ENCODE results near the gene P2RX1. TPM values are rescaled to one million over a fixed set of nuclear protein-coding genes. Genes with fewer than 3 reads are reported as not detected.
"Not testable (repeated sequence)": the region's sequence is repeated elsewhere in the genome, so short reads cannot be mapped to it uniquely, and the experiment has no call there.

P2RX1 gene
- total and polyA plus RNA-seq, 4 experiments from 2014 or later = not detected

- H3K4me1 Mint-ChIP-seq = no peaks in the 10 kb centered on the region
- H3K36me3 ChIP-seq (ENCODE audit: insufficient read depth, low read length) = peaks cover 4% of the 10 kb centered on the region
- ChIA-PET POLR2A (ENCODE audit: partially characterized antibody) (no interaction called here), CTCF (ENCODE audit: partially characterized antibody) (interaction anchor here (0.9 kb wide), 1 partner anchor 79 kb away, joined by 3 read pairs; no protein-coding TSS in a partner anchor)
- H3K27me3 Mint-ChIP-seq = no peaks in the 10 kb centered on the region
- intact Hi-C loops (cut with micrococcal nuclease) = loop anchor here (5.0 kb wide), 1 partner anchor 52 kb away; no protein-coding TSS in a partner anchor
- H3K4me1 ChIP-seq (ENCODE audit: insufficient read depth, low read length) = no peaks in the 10 kb centered on the region
- H3K9me3 Mint-ChIP-seq = no peaks in the 10 kb centered on the region
- H3K9me3 ChIP-seq (ENCODE audit: control insufficient read depth in 1 of 2, low read length in 2 of 2) = no peaks in the 10 kb centered on the region
- no peak overlapping the region for H3K4me3 ChIP-seq (ENCODE audit: low read length in 2 of 2)
- no peak overlapping the region for H3K27ac Mint-ChIP-seq
- H3K27ac ChIP-seq (ENCODE audit: low read depth, low read length) = no peak overlapping the region
- no peaks in the 10 kb centered on the region for H3K27me3 ChIP-seq (ENCODE audit: insufficient read depth, low read length)
- H3K4me3 Mint-ChIP-seq = no peak overlapping the region
- no peak for DNase-seq
- H3K36me3 Mint-ChIP-seq = peaks cover 0 to 2% of the 10 kb centered on the region in 2 donors
These were observed 56.3 kb downstream of the P2RX1 start for GRCh38 chr17:3859940-3860339.

GRCh38 chr17:3857261-3858105 lies 58.8 kb downstream of the P2RX1 start:
- H3K27ac ChIP-seq (ENCODE audit: low read depth, low read length) = no peak overlapping the region
- Mint-ChIP-seq H3K4me1 (no peaks in the 10 kb centered on the region), H3K4me3 (peak overlapping the region in 1 of 8 donors; percentile 17), H3K27ac (peak overlapping the region in 1 of 7 donors; percentile 7), H3K9me3 (no peaks in the 10 kb centered on the region), H3K27me3 (peaks cover 0 to 2% of the 10 kb centered on the region in 2 donors), H3K36me3 (peaks cover 0 to 2% of the 10 kb centered on the region in 2 donors)
- DNase-seq = no peak
- ChIA-PET CTCF (ENCODE audit: partially characterized antibody) (interaction anchor here (0.6 to 1.5 kb wide), 5 partner anchors 11 to 120 kb away, joined by 3 to 5 read pairs (median 3); partner anchors contain the start of gene NCBP3), POLR2A (ENCODE audit: partially characterized antibody) (interaction anchor here (1.4 kb wide), 1 partner anchor 12 kb away, joined by 5 read pairs; the partner anchor contains the start of gene NCBP3)
- H3K36me3 ChIP-seq (ENCODE audit: insufficient read depth, low read length) = peaks cover 4% of the 10 kb centered on the region
- no peaks in the 10 kb centered on the region for H3K4me1 ChIP-seq (ENCODE audit: insufficient read depth, low read length)
- no peaks in the 10 kb centered on the region for H3K9me3 ChIP-seq (ENCODE audit: control insufficient read depth in 1 of 2, low read length in 2 of 2)
- intact Hi-C loops (cut with micrococcal nuclease) = no loop called here
- H3K4me3 ChIP-seq (ENCODE audit: low read length in 2 of 2) = no peak overlapping the region
- H3K27me3 ChIP-seq (ENCODE audit: insufficient read depth, low read length) = no peaks in the 10 kb centered on the region

- H3K27ac ChIP-seq (ENCODE audit: low read depth, low read length); H3K9me3 Mint-ChIP-seq; H3K4me1 Mint-ChIP-seq; H3K4me1 ChIP-seq (ENCODE audit: insufficient read depth, low read length); H3K4me3 ChIP-seq (ENCODE audit: low read length in 2 of 2); H3K36me3 ChIP-seq (ENCODE audit: insufficient read depth, low read length); POLR2A ChIA-PET (ENCODE audit: partially characterized antibody); H3K36me3 Mint-ChIP-seq; CTCF ChIA-PET (ENCODE audit: partially characterized antibody); DNase-seq; H3K9me3 ChIP-seq (ENCODE audit: control insufficient read depth in 1 of 2, low read length in 2 of 2); H3K27me3 ChIP-seq (ENCODE audit: insufficient read depth, low read length); H3K4me3 Mint-ChIP-seq; intact Hi-C loops (cut with micrococcal nuclease); H3K27ac Mint-ChIP-seq; H3K27me3 Mint-ChIP-seq: not testable (repeated sequence)
These were observed 62.1 kb downstream of the P2RX1 start for GRCh38 chr17:3854204-3854603.

- Histone ChIP-seq H3K27me3 (ENCODE audit: insufficient read depth, low read length) (no peaks in the 10 kb centered on the region), H3K27ac (ENCODE audit: low read depth, low read length) (no peak overlapping the region), H3K9me3 (ENCODE audit: control insufficient read depth in 1 of 2, low read length in 2 of 2) (no peaks in the 10 kb centered on the region), H3K36me3 (ENCODE audit: insufficient read depth, low read length) (no peaks in the 10 kb centered on the region), H3K4me3 (ENCODE audit: low read length in 2 of 2) (no peak overlapping the region), H3K4me1 (ENCODE audit: insufficient read depth, low read length) (no peaks in the 10 kb centered on the region)
- CTCF ChIA-PET (ENCODE audit: partially characterized antibody) = interaction anchor here (0.7 kb wide), 1 partner anchor 10 kb away, joined by 3 read pairs; no protein-coding TSS in a partner anchor
- POLR2A ChIA-PET (ENCODE audit: partially characterized antibody) = no interaction called here
- H3K27me3 Mint-ChIP-seq = peaks cover 0 to 2% of the 10 kb centered on the region in 2 donors
- no peaks in the 10 kb centered on the region for H3K4me1 Mint-ChIP-seq
- no peaks in the 10 kb centered on the region for H3K36me3 Mint-ChIP-seq
- peaks cover 0 to 2% (median 0%) of the 10 kb centered on the region in 8 donors for H3K9me3 Mint-ChIP-seq
- H3K4me3 Mint-ChIP-seq = no peak overlapping the region
- peak overlapping the region in 1 of 7 donors; percentile 30 for H3K27ac Mint-ChIP-seq
- intact Hi-C loops (cut with micrococcal nuclease) = no loop called here
- no peak for DNase-seq
These were observed 63.7 kb downstream of the P2RX1 start for GRCh38 chr17:3852561-3852960.

- peak overlapping the region in 1 of 8 donors; percentile 51 for H3K4me3 Mint-ChIP-seq
- no peaks in the 10 kb centered on the region for H3K27me3 ChIP-seq (ENCODE audit: insufficient read depth, low read length)
- H3K27me3 Mint-ChIP-seq = peaks cover 0 to 2% of the 10 kb centered on the region in 2 donors
- H3K9me3 ChIP-seq (ENCODE audit: control insufficient read depth in 1 of 2, low read length in 2 of 2) = no peaks in the 10 kb centered on the region
- ChIA-PET CTCF (ENCODE audit: partially characterized antibody) (interaction anchor here (0.7 kb wide), 1 partner anchor 9 kb away, joined by 3 read pairs; no protein-coding TSS in a partner anchor), POLR2A (ENCODE audit: partially characterized antibody) (no interaction called here)
- no peak overlapping the region for H3K4me3 ChIP-seq (ENCODE audit: low read length in 2 of 2)
- no peak overlapping the region for H3K27ac ChIP-seq (ENCODE audit: low read depth, low read length)
- H3K4me1 ChIP-seq (ENCODE audit: insufficient read depth, low read length) = peaks cover 2% of the 10 kb centered on the region
- H3K9me3 Mint-ChIP-seq = peaks cover 0 to 2% (median 0%) of the 10 kb centered on the region in 8 donors
- peaks cover 0 to 3% (median under 1%) of the 10 kb centered on the region in 4 donors for H3K4me1 Mint-ChIP-seq
- no peaks in the 10 kb centered on the region for H3K36me3 ChIP-seq (ENCODE audit: insufficient read depth, low read length)
- intact Hi-C loops (cut with micrococcal nuclease) = no loop called here
- H3K27ac Mint-ChIP-seq = no peak overlapping the region
- no peaks in the 10 kb centered on the region for H3K36me3 Mint-ChIP-seq
- no peak for DNase-seq
These were observed 64.7 kb downstream of the P2RX1 start for GRCh38 chr17:3851461-3852100.

- H3K9me3 Mint-ChIP-seq = peaks cover 0 to 2% (median 0%) of the 10 kb centered on the region in 8 donors
- Histone ChIP-seq H3K36me3 (ENCODE audit: insufficient read depth, low read length) (no peaks in the 10 kb centered on the region), H3K4me1 (ENCODE audit: insufficient read depth, low read length) (peaks cover 27% of the 10 kb centered on the region), H3K27ac (ENCODE audit: low read depth, low read length) (no peak overlapping the region), H3K9me3 (ENCODE audit: control insufficient read depth in 1 of 2, low read length in 2 of 2) (no peaks in the 10 kb centered on the region), H3K4me3 (ENCODE audit: low read length in 2 of 2) (no peak overlapping the region), H3K27me3 (ENCODE audit: insufficient read depth, low read length) (no peaks in the 10 kb centered on the region)
- CTCF ChIA-PET (ENCODE audit: partially characterized antibody) = interaction anchor here (0.7 to 9.0 kb wide), 4 partner anchors 14 to 111 kb away, joined by 3 to 127 read pairs (median 4); no protein-coding TSS in a partner anchor
- no peak overlapping the region for H3K4me3 Mint-ChIP-seq
- no peak for DNase-seq
- intact Hi-C loops (cut with micrococcal nuclease) = loop anchor here (5.0 to 10.0 kb wide), 3 partner anchors 166 to 801 kb away; partner anchors contain the start of gene UBE2G1
- H3K27me3 Mint-ChIP-seq = peaks cover 0 to 2% of the 10 kb centered on the region in 2 donors
- POLR2A ChIA-PET (ENCODE audit: partially characterized antibody) = no interaction called here
- peaks cover 3 to 14% of the 10 kb centered on the region in 2 donors for H3K36me3 Mint-ChIP-seq
- H3K27ac Mint-ChIP-seq = no peak overlapping the region
- peaks cover 11 to 28% (median 19%) of the 10 kb centered on the region in 4 donors for H3K4me1 Mint-ChIP-seq
These were observed 67.9 kb downstream of the P2RX1 start for GRCh38 chr17:3848229-3848835.

Measured in CD4-positive, alpha-beta memory T cell (primary cell).